Upper lobe of left lung (tissue), 6 donors: Measurements from ENCODE around the gene GALNT15. TPM values are rescaled to one million over a fixed set of nuclear protein-coding genes. Genes with fewer than 3 reads are reported as not detected.
A peak's percentile ranks its signal among the peaks of the same experiment; 100 is the strongest.

ENCODE experiments used
- ATAC-seq, 2 donors: fragments of 200-7000 bp; cut with Tn5 transposase; one replicate each; pipeline ENCODE4 v1.9.1; 2022; ENCODE audit warnings: mild to moderate bottlenecking in 2 of 2, moderate library complexity in 2 of 2; ENCODE audit not compliant: low FRiP score in 2 of 2
- DNase-seq, 2 donors: peaks; one replicate each; pipeline ENCODE4 v3.0.0-alpha.2; 2019 to 2020
- H3K27ac ChIP-seq, 4 donors: fragments of 200-600 bp; sonication (generic); one replicate each; pipeline ENCODE4 v1.5.1; 2016 to 2019
- H3K27me3 ChIP-seq, 4 donors: fragments of 200-600 bp; sonication (generic); one replicate each; pipeline ENCODE4 v1.5.1; 2017 to 2019
- H3K36me3 ChIP-seq, 4 donors: fragments of 200-600 bp; sonication (generic); one replicate each; pipeline ENCODE4 v1.5.1; 2016 to 2019
- H3K4me1 ChIP-seq, 4 donors: fragments of 200-600 bp; sonication (generic); one replicate each; pipeline ENCODE4 v1.5.1; 2018 to 2019
- H3K4me3 ChIP-seq, 4 donors: fragments of 200-600 bp; sonication (generic); one replicate each; pipeline ENCODE4 v1.5.1; 2017 to 2019; ENCODE audit warnings: mild to moderate bottlenecking in 2 of 4, moderate library complexity in 1 of 4
- H3K9me3 ChIP-seq, 4 donors: fragments of 200-600 bp; sonication (generic); one replicate each; pipeline ENCODE4 v1.5.1; 2018 to 2019
- EP300 ChIP-seq, 4 donors: sonication (generic); formaldehyde crosslinking; IDR thresholded peaks; one replicate each; pipeline ENCODE4 v1.5.1; 2017; ENCODE audit warnings: antibody characterized with exemption in 4 of 4, control low read depth in 2 of 4
- POLR2A ChIP-seq, 4 donors: fragments of 450-650 bp; IDR thresholded peaks; one replicate each; pipeline ENCODE4 v1.5.1; 2016 to 2017; ENCODE audit warnings: antibody characterized with exemption in 4 of 4, mild to moderate bottlenecking in 2 of 4
- POLR2AphosphoS5 ChIP-seq, 2 donors: sonication (generic); formaldehyde crosslinking; IDR thresholded peaks; one replicate each; pipeline ENCODE4 v1.5.1; 2017; ENCODE audit warnings: antibody characterized with exemption in 2 of 2
- whole genome bisulfite sequencing, 2 donors: methylation state at CpG; one replicate each; pipeline ENCODE4 v1.1.5; 2017 to 2018; 5-methylcytosine and 5-hydroxymethylcytosine counted together
- total RNA-seq, 6 donors: library from RNA; depleted of rRNA in 4 of 6; stranded (reverse); fragments of >200 nt in 4 of 6; gene quantifications; one replicate each; pipeline versions ENCODE4 v1.1.0 to v1.2.1, GENCODE V29; 2016 to 2021
- TF ChIP-seq, protein P1 (sequence below), 6 experiments: fragments of 450-650 bp in 4 of 6; fragments of 200-600 bp in 2 of 6; sonication (generic) in 2 of 6; IDR thresholded peaks; one replicate each; pipeline ENCODE4 v1.5.1; 2016 to 2019; ENCODE audit warnings: antibody characterized with exemption in 6 of 6
- donor health status: DM: no; HTN: no; CAD: no; lungs with moderate emphysema.
- donor health status: DM: no; HTN: yes; CAD: no; lungs with severe emphysema.

GALNT15 gene
- total RNA-seq, 6 donors from 2014 or later: 4.4 to 34.7 (median 11.2) TPM

DNA sequence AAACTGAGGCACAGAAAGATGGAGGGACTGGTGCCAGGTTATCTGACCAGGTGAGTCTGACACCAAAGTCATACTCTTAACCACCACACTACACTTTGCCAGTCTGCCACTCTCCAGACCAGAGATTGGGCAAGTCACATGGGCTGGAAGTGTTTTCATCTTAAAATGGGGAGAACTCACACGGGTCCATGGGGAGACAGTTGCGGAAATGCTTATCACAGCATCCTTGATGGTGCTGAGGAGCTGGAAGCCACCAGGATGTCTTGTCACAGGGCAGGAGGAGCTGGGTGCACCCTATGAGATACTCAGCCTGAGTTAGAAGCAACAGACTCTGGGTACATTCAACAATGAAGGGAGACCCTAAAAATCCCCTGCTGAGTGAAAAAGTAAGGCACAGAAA is 4.8 kb downstream of the GALNT15 start:
- ATAC-seq (no peak), DNase-seq (no peak)
- Histone ChIP-seq H3K4me3 (no peak overlapping the region), H3K4me1 (peaks cover 10 to 28% (median 23%) of the 10 kb centered on the region in 4 donors), H3K36me3 (peaks cover 0 to 3% (median 0%) of the 10 kb centered on the region in 4 donors), H3K9me3 (no peaks in the 10 kb centered on the region), H3K27me3 (no peaks in the 10 kb centered on the region), H3K27ac (no peak overlapping the region)
- TF ChIP-seq EP300 (IDR thresholded peaks at IDR 0.05): no peak
- TF ChIP-seq, protein P1, sequence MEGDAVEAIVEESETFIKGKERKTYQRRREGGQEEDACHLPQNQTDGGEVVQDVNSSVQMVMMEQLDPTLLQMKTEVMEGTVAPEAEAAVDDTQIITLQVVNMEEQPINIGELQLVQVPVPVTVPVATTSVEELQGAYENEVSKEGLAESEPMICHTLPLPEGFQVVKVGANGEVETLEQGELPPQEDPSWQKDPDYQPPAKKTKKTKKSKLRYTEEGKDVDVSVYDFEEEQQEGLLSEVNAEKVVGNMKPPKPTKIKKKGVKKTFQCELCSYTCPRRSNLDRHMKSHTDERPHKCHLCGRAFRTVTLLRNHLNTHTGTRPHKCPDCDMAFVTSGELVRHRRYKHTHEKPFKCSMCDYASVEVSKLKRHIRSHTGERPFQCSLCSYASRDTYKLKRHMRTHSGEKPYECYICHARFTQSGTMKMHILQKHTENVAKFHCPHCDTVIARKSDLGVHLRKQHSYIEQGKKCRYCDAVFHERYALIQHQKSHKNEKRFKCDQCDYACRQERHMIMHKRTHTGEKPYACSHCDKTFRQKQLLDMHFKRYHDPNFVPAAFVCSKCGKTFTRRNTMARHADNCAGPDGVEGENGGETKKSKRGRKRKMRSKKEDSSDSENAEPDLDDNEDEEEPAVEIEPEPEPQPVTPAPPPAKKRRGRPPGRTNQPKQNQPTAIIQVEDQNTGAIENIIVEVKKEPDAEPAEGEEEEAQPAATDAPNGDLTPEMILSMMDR (IDR thresholded peaks at IDR 0.05): no peak
- TF ChIP-seq POLR2AphosphoS5 (IDR thresholded peaks at IDR 0.05): no peak
- no peak for TF ChIP-seq POLR2A (IDR thresholded peaks at IDR 0.05)
- WGBS, 2 donors: 82 to 89% methylated on average over 2 of the region's 2 CpGs

DNA sequence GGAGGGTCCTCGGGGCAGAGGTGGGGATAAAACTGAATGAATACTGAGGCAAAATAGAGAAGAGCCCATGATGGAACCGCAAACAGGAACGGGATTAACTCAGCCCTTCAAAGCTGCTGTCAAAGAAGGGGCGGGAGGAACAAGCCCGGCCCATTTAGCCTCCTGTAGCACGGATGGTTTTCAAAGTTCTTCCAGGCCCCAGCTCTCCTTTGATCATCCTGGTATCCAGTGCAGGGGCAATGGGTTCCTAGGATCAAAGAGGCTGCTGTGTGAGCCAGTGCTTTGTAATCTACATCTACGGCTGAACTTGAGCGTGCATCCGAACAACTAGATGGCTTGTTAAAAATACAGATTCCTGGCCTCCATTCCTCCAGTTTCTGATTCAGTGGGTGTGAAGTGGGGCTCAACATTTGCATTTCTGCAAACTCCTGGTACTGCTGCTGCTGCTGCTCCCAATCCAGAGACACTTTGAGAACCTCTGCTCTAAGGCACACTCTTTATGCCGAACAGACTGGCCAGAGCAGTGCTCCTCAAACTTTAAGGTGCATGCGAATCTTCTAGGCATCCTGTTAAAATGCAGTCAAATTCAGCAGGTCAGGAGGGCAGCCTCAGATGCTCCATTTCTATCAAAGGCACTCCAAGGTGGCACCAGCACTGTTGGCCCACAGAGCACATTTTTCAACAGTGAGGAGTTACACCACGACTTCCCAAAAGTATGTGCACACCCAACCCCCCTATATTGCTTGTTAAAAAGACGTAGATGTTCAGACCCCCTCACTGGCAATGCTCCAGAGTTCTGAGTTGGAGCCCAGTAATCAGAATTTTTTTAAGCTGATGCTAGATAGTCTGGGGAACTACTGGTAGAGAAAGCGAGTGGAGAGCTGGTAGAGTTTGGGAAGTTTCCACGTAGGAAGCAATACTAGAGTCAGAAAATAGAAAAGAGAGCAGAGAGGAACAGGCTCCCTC is 5.6 kb downstream of the GALNT15 start:
- no peak for TF ChIP-seq POLR2A (IDR thresholded peaks at IDR 0.05)
- TF ChIP-seq EP300 (IDR thresholded peaks at IDR 0.05): no peak
- TF ChIP-seq POLR2AphosphoS5 (IDR thresholded peaks at IDR 0.05): no peak
- TF ChIP-seq, protein P1 (IDR thresholded peaks at IDR 0.05): no peak
- WGBS, 2 donors: 81 to 82% methylated on average over 13 to 15 of the region's 15 CpGs
- Histone ChIP-seq H3K36me3 (peaks cover 0 to 3% (median 0%) of the 10 kb centered on the region in 4 donors), H3K27me3 (no peaks in the 10 kb centered on the region), H3K27ac (no peak overlapping the region), H3K9me3 (no peaks in the 10 kb centered on the region), H3K4me1 (peaks cover 3 to 20% (median 16%) of the 10 kb centered on the region in 4 donors), H3K4me3 (no peak overlapping the region)
- ATAC-seq (no peak), DNase-seq (no peak)

DNA sequence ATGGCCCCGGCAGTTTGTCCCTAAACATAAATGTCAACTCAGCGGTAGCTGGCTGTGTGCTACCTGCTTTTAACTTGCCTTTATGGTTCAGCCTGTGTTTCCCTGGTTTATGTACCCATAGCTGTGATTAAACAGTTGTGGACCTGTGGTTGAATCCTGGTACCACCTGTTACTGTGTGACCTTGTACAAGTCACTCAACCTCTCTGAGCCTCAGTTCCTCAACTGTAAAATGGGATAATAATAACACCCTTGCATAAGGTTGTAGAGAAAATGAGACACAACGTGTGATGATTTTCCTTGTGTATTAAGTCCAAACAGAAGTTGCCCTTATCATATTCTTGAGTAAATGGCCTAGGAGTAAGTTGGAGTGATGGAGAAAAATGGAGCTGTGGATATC is 6.3 kb downstream of the GALNT15 start:
- Histone ChIP-seq H3K27me3 (no peaks in the 10 kb centered on the region), H3K9me3 (no peaks in the 10 kb centered on the region), H3K27ac (peak overlapping the region in 1 of 4 donors; percentile 59), H3K36me3 (peaks cover 0 to 3% (median 0%) of the 10 kb centered on the region in 4 donors), H3K4me1 (peaks cover 2 to 18% (median 12%) of the 10 kb centered on the region in 4 donors), H3K4me3 (no peak overlapping the region)
- no peak for TF ChIP-seq POLR2A (IDR thresholded peaks at IDR 0.05)
- DNase-seq (no peak), ATAC-seq (no peak)
- 80 to 88% methylated on average over 3 of the region's 3 CpGs for WGBS, 2 donors

DNA sequence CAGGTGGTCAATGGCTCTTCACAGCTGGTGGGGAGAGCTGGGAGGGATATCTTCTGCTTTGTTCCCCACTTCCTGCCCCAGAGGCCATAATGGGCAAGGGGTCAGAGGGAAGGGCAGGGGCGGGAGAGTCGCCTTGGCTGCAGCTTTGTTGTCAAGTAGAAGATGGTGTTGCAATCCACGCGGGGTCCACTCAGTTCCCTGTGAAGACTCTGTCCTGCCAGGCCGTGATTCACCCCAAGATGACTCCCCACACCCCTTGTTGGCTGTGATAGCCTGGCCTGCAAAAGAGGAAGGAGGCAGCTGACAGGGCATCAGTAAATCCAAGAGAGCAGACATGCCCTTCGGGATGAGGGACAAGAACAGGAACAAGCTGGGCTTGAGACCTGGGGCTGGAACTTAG is 6.9 kb downstream of the GALNT15 start:
- peaks cover 0 to 3% (median 0%) of the 10 kb centered on the region in 4 donors for H3K36me3 ChIP-seq
- TF ChIP-seq POLR2AphosphoS5 (IDR thresholded peaks at IDR 0.05) (peak; percentile 19 to 34), POLR2A (IDR thresholded peaks at IDR 0.05) (no peak), EP300 (IDR thresholded peaks at IDR 0.05) (no peak)
- no peak overlapping the region for H3K4me3 ChIP-seq
- DNase-seq: peak in 1 of 2 donors; percentile 83
- H3K27me3 ChIP-seq: no peaks in the 10 kb centered on the region
- WGBS, 2 donors: 38% methylated on average over 6 of the region's 6 CpGs; no CpG with 5 or more reads in 1 of the 2 donors
- H3K9me3 ChIP-seq: no peaks in the 10 kb centered on the region
- peak overlapping the region in 2 of 4 donors; percentile 25 to 59 for H3K27ac ChIP-seq
- ATAC-seq: peak; percentile 42 to 83
- peaks cover 2 to 18% (median 12%) of the 10 kb centered on the region in 4 donors for H3K4me1 ChIP-seq

DNA sequence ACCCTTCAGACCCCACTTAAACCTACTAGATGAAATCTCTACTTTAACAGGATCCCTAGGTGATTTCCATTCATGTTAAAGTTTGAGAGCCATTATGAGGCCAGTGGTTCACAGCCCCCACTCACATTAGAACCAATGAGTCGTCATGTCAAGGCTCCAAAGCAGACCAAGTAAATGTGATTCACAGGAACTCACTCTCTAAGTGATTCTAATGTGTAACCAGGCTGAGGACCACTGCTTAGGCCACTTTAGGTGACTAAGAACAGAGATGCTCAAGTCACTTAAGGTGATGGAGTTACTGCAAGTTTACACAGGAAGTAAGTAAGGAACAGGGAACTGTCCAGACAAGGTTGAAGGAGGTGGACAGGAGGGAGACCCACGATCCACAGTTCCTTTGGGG is 7.7 kb downstream of the GALNT15 start:
- H3K27ac ChIP-seq: no peak overlapping the region
- H3K4me1 ChIP-seq: peaks cover 2 to 18% (median 12%) of the 10 kb centered on the region in 4 donors
- no peak for DNase-seq
- no peaks in the 10 kb centered on the region for H3K9me3 ChIP-seq
- ATAC-seq: no peak
- H3K36me3 ChIP-seq: peaks cover 0 to 3% (median 0%) of the 10 kb centered on the region in 4 donors
- WGBS, 2 donors: 83 to 88% methylated on average over 2 of the region's 2 CpGs
- H3K4me3 ChIP-seq: no peak overlapping the region
- TF ChIP-seq, protein P1 (IDR thresholded peaks at IDR 0.05): no peak
- TF ChIP-seq EP300 (IDR thresholded peaks at IDR 0.05) (no peak), POLR2A (IDR thresholded peaks at IDR 0.05) (no peak), POLR2AphosphoS5 (IDR thresholded peaks at IDR 0.05) (no peak)
- H3K27me3 ChIP-seq: no peaks in the 10 kb centered on the region
